MM.1S (cell line): ENCODE measurements around the gene WDR70.

Experiments used
- EZH2 ChIP-seq: fragments of 300-600 bp; sonication (generic); optimal IDR thresholded peaks from 2 replicates; pipeline ENCODE3; 2017; ENCODE audit warnings: low read depth, mild to moderate bottlenecking, antibody characterized with exemption, low read length, mixed read lengths
- EZH2phosphoT487 ChIP-seq: fragments of 300-600 bp; sonication (generic); IDR thresholded peaks from 2 replicates; pipeline ENCODE4 v1.6.1; 2018; ENCODE audit warnings: antibody characterized with exemption, low read length
- TF ChIP-seq, protein P1 (sequence below): fragments of 300-600 bp; sonication (generic); IDR thresholded peaks from 2 replicates; pipeline ENCODE4 v1.5.1; 2016; ENCODE audit warnings: antibody characterized with exemption, low read length, mixed read lengths

GRCh38 chr5:37570597-37570996 is 191.5 kb downstream of the WDR70 start:
- TF ChIP-seq, protein P1, sequence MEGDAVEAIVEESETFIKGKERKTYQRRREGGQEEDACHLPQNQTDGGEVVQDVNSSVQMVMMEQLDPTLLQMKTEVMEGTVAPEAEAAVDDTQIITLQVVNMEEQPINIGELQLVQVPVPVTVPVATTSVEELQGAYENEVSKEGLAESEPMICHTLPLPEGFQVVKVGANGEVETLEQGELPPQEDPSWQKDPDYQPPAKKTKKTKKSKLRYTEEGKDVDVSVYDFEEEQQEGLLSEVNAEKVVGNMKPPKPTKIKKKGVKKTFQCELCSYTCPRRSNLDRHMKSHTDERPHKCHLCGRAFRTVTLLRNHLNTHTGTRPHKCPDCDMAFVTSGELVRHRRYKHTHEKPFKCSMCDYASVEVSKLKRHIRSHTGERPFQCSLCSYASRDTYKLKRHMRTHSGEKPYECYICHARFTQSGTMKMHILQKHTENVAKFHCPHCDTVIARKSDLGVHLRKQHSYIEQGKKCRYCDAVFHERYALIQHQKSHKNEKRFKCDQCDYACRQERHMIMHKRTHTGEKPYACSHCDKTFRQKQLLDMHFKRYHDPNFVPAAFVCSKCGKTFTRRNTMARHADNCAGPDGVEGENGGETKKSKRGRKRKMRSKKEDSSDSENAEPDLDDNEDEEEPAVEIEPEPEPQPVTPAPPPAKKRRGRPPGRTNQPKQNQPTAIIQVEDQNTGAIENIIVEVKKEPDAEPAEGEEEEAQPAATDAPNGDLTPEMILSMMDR, result no peak
- no peak for TF ChIP-seq EZH2phosphoT487
- no peak for TF ChIP-seq EZH2
